ENCODE measurements around the gene STARD9. TPM values are rescaled to one million over a fixed set of nuclear protein-coding genes. Genes with fewer than 3 reads are reported as not detected.

STARD9 gene
- total and polyA plus RNA-seq, 9 of the 15 experiments (the other 6 are each of a cell fraction or from before 2014, with no cell fraction given) = 0.45 to 6.0 (median 3.6) TPM

- Histone ChIP-seq H4K20me1 (replicated peaks; ENCODE audit: control insufficient read depth, insufficient read depth, low read length) (no peaks in the 10 kb centered on the region; the same call in none of the 2 replicates), H3K9me1 (ENCODE audit: control insufficient read depth, insufficient read depth, low read length) (no peaks in the 10 kb centered on the region), H2AFZ (ENCODE audit: low read depth, low read length) (no peak overlapping the region), H3K79me2 (ENCODE audit: control insufficient read depth, insufficient read depth, low read length) (no peaks in the 10 kb centered on the region), H3K4me3 (no peak overlapping the region), H3K4me1 (replicated peaks in 1 of 2; ENCODE audit: control insufficient read depth in 2 of 2, insufficient read depth in 2 of 2, low read length in 2 of 2) (no peaks in the 10 kb centered on the region), H3K9ac (ENCODE audit: insufficient read depth in 1 of 2, low read depth in 2 of 2, low read length in 2 of 2) (no peak overlapping the region), H3K36me3 (ENCODE audit: control insufficient read depth, insufficient read depth, low read length) (peaks cover 5% of the 10 kb centered on the region; the same call in 1 of the 3 replicates), H3K27me3 (ENCODE audit: control insufficient read depth in 2 of 2, insufficient read depth in 2 of 2, low read length in 2 of 2) (no peaks in the 10 kb centered on the region), H3K9me3 (replicated peaks; ENCODE audit: control insufficient read depth, insufficient read depth, low read depth, low read length) (no peaks in the 10 kb centered on the region), H3K27ac (ENCODE audit: extremely low read depth, low read depth, low read length) (no peak overlapping the region), H3K4me2 (ENCODE audit: insufficient read depth, low read length) (no peak overlapping the region)
- 61% methylated on average over 7 of the region's 7 CpGs for WGBS (ENCODE audit: insufficient coverage, low coverage, missing lambda C conversion rate)
- intact Hi-C loops (cut with micrococcal nuclease) = no loop called here
- in situ Hi-C loops (cut with MboI) = no loop called here
- ChIA-PET POLR2A (interaction anchor here (0.8 to 1.6 kb wide), 5 partner anchors 9 to 40 kb away, joined by 3 to 5 read pairs (median 3); no protein-coding TSS in a partner anchor), CTCF (ENCODE audit: low intra/inter-chr PET ratio) (no interaction called here)
- DNase-seq (ENCODE audit: extremely low read depth in 1 of 4, low spot score in 3 of 4) (no peak), FAIRE-seq (no peak), ATAC-seq (no peak)
- no TSS peak for BruUV-seq (replicated peaks)
- TF ChIP-seq HMG20B (CRISPR knock-in tag; IDR thresholded peaks at IDR 0.05) (no peak), ZBTB40 (IDR thresholded peaks at IDR 0.05) (peak; percentile 93), ZBTB40 (CRISPR knock-in tag; IDR thresholded peaks at IDR 0.05) (peak; percentile 82), CBFB (CRISPR knock-in tag; IDR thresholded peaks at IDR 0.05) (no peak), NR2C2 (CRISPR knock-in tag; IDR thresholded peaks at IDR 0.05) (no peak), NR2C2 (tag; IDR thresholded peaks at IDR 0.05) (no peak), POLR2G (IDR thresholded peaks at IDR 0.05; ENCODE audit: low read depth, low read length) (no peak), NR2F6 (CRISPR knock-in tag; IDR thresholded peaks at IDR 0.05) (no peak), PKNOX1 (IDR thresholded peaks at IDR 0.05) (no peak), SIN3B (IDR thresholded peaks at IDR 0.05; ENCODE audit: low read depth) (no peak), RCOR1 (IDR thresholded peaks at IDR 0.05; ENCODE audit: borderline replicate concordance in 1 of 2, low read depth in 2 of 2, low read length in 2 of 2) (no peak)
Measured at GRCh38 chr15:42679285-42680141, 104.1 kb downstream of the STARD9 start.
